ACC112 (cell line): Measurements from ENCODE around the gene DSN1.
"Not testable (repeated sequence)": the region's sequence is repeated elsewhere in the genome, so short reads cannot be mapped to it uniquely, and the experiment has no call there.

ENCODE experiments used
- H2AFZ ChIP-seq: fragments of 200-600 bp; sonication (generic); one replicate; pipeline ENCODE4 v1.6.0; 2017; ENCODE audit warnings: antibody characterized with exemption, low read length; ENCODE audit not compliant: unreplicated experiment
- H3K27ac ChIP-seq: fragments of 200-600 bp; sonication (generic); 2 replicates; pipeline ENCODE4 v1.5.1; 2014; ENCODE audit warnings: low read depth, mild to moderate bottlenecking, antibody characterized with exemption, low read length, moderate library complexity
- H3K27me3 ChIP-seq: fragments of 200-600 bp; sonication (generic); 2 replicates; pipeline ENCODE4 v1.6.1; 2014; ENCODE audit warnings: mild to moderate bottlenecking, antibody characterized with exemption, low read length, moderate library complexity, mixed read lengths; ENCODE audit not compliant: insufficient read depth
- H3K36me3 ChIP-seq: fragments of 200-600 bp; sonication (generic); 2 replicates; pipeline ENCODE4 v1.6.1; 2016; ENCODE audit warnings: mild to moderate bottlenecking, antibody characterized with exemption, low read length, moderate library complexity, mixed read lengths; ENCODE audit not compliant: insufficient read depth
- H3K4me1 ChIP-seq: fragments of 200-600 bp; sonication (generic); one replicate; pipeline ENCODE4 v1.6.1; 2016; ENCODE audit warnings: low read length, mixed read lengths; ENCODE audit not compliant: insufficient read depth, unreplicated experiment, control insufficient read depth
- H3K4me3 ChIP-seq: fragments of 200-600 bp; sonication (generic); 2 replicates; pipeline ENCODE4 v1.5.1; 2014; ENCODE audit warnings: mild to moderate bottlenecking, low read depth, low read length
- H3K79me2 ChIP-seq: fragments of 200-600 bp; sonication (generic); one replicate; pipeline ENCODE4 v1.6.0; 2016; ENCODE audit warnings: low read length; ENCODE audit not compliant: control insufficient read depth, unreplicated experiment, insufficient read depth

Gene DSN1

DNA sequence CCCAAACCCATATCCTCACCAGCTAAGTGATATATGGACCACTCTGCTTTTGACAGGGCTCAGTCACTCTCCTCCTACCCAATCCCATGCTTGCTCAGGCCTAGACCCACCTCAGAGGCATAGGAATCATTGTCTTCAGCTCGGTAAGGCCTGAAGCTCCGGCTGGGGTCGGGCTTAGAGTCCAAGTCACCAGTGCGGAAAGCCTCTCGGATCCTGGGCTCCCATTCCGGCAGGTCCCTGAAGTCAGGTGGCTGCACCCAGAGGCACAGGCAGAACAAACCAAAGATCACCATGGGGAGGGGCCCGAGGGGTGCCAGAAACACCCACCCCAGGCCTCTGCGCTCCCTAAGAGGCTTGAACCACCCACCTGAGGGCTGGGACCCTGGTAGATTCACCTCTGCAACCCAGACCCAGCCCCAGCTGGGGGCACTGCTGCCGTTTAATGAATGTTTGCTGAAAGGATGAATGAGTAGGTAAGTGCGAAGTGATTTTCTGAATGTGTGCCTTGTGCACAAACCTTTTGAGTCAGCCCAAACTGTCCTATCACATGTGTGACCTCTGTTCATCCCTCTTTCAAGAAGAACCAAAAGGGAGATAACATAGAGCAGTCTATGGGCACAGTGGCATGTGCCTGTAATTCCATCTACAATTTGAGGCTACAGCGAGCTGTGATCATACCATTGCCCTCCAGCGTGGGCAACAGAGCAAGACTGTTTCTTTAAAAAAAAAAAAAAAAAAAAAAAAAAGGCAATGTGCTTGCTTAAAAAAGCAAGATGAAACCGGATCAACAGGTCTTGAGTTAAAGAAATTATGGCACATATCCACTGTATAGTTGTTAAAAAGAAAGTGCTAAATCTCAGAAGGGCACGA lies 39.3 kb upstream of the DSN1 start:
- Histone ChIP-seq H3K79me2 (no peaks in the 10 kb centered on the region), H3K4me1 (peaks cover 9% of the 10 kb centered on the region), H3K4me3 (no peak overlapping the region), H2AFZ (no peak overlapping the region), H3K36me3 (peaks cover 10% of the 10 kb centered on the region; the same call in 1 of the 2 replicates), H3K27me3 (no peaks in the 10 kb centered on the region), H3K27ac (no peak overlapping the region)

DNA sequence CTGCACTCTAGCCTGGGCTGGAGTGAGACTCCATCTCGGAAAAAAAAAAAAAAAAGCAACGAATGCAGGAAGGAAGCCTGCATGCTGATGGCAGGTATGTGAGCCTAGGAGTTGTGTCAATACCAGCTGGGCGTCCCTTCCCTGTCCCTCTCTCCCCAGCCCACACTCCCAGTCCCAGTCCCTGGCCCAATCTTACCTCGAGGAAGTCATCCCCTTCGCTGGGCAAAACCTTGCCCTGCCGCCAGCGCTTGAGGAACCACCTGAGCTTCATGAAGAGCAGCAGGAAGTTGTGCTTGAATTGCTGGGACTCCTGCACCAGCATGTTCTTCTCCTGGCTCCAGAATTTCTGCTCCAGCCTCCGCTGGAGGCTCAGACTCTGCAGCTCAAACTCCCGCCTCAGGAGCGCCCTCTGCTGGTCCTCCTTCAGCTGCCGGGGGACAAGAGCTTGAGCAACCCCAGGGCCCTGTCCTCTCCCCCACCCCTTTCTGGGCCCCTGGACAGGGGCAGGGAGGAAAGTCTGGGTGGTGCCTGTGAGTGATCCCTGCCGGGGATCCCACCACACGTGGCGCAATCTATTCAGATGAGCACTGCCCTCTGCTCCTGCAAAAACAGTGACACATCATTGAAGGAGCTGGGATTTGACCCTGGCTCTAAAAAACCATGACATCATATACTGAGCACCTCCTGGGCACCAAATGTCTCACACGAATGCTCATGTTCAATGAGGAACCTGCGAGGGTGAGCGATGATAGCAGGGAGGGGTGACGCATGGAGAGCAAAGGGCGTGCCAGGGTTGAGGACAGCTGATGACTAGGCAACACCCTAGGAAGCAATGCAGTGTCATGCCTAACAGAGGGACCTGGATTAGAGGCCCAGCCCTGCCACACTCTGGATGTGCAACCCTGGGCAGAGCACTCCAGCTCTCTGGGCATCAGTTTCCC lies 35.0 kb upstream of the DSN1 start:
- H3K4me3 ChIP-seq, result no peak overlapping the region

GRCh38 chr20:36806049-36806448 lies 32.5 kb upstream of the DSN1 start:
- Histone ChIP-seq H3K27me3 (no peaks in the 10 kb centered on the region), H3K27ac (no peak overlapping the region), H3K4me1 (peaks cover 9% of the 10 kb centered on the region), H2AFZ (no peak overlapping the region), H3K79me2 (no peaks in the 10 kb centered on the region), H3K36me3 (peaks cover 31% of the 10 kb centered on the region), H3K4me3 (no peak overlapping the region)

More for the DNA sequence above, 35.0 kb upstream of the DSN1 start:
- Histone ChIP-seq H3K27ac (peak overlapping the region; percentile 94), H3K79me2 (no peaks in the 10 kb centered on the region), H3K36me3 (peaks cover 19% of the 10 kb centered on the region), H2AFZ (no peak overlapping the region), H3K4me1 (peaks cover 9% of the 10 kb centered on the region), H3K27me3 (no peaks in the 10 kb centered on the region)

GRCh38 chr20:36805396-36805795 lies 31.8 kb upstream of the DSN1 start:
- no peaks in the 10 kb centered on the region for H3K79me2 ChIP-seq
- H3K4me3 ChIP-seq, result no peak overlapping the region
- peaks cover 9% of the 10 kb centered on the region for H3K4me1 ChIP-seq
- H3K27ac ChIP-seq, result no peak overlapping the region
- peaks cover 34% of the 10 kb centered on the region for H3K36me3 ChIP-seq
- no peaks in the 10 kb centered on the region for H3K27me3 ChIP-seq
- no peak overlapping the region for H2AFZ ChIP-seq

DNA sequence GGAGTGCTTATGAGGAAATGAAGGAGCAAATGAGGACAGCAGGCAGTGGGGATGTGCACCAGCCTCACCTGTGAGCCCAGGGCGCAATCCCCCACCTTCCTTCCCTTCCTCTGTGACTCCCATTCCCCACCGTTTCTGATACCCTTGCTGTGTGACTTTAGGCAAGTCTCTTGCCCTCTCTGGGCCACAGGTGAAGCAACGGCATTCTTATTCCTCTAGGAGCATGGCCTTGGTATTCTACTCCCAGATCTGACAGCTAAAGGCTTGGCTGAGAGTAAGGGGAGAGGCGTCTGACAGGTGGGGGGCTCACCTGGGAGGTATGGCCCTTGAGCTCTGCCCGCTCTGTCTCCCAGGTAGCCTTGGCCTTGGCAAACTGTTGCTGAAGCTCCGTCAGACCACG lies 30.9 kb upstream of the DSN1 start:
- H3K4me1 ChIP-seq, result peaks cover 9% of the 10 kb centered on the region
- no peaks in the 10 kb centered on the region for H3K27me3 ChIP-seq
- H3K79me2 ChIP-seq, result no peaks in the 10 kb centered on the region
- H3K36me3 ChIP-seq, result peaks cover 36% of the 10 kb centered on the region
- no peak overlapping the region for H3K27ac ChIP-seq
- H2AFZ ChIP-seq, result no peak overlapping the region
- H3K4me3 ChIP-seq, result no peak overlapping the region

DNA sequence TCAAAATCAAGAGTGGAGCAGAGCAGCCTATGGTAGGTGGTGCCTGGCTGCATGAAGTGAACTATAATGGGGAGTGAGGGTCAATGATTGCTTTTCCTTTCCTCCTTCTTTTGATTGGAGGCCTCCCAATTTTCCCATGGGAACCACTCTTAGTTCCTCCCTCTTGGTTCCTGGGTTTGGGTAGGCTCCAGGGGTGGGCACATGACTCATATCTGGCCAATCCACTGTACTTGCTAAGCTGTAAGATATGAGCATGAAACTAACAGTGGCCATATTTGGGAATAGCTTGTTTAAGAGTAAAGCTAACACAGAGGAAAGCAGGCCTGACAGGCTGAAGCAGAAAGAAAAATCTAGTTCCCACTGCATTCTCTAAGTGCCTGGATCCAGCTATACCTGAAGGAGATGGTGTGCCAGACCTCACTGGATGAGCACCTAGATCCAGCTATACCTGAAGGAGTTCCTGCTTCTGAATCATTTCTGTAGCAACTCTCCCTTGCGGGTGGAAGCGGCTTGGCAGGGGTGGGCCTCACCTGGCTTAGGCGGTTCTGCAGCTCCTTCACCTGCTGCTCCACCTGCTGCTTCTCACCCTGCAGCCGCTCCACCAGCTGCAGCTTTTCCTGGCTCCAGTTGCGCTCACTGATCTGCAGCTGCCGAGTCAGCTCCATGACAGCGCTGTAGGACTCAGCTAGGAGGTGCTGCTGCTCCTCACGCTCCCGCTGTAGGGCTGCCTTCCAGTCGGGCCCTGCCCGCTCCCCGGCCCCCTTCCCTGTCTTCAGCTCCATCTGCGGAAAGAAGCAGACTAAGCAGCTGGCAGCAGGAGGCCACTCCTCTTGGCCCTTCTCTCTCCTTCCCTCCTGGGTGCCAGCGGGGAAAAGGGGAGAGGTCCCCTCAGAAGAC lies 29.0 kb upstream of the DSN1 start:
- Histone ChIP-seq H3K79me2 (no peaks in the 10 kb centered on the region), H3K27me3 (no peaks in the 10 kb centered on the region), H3K36me3 (peaks cover 37% of the 10 kb centered on the region), H2AFZ (no peak overlapping the region), H3K27ac (no peak overlapping the region), H3K4me1 (no peaks in the 10 kb centered on the region), H3K4me3 (no peak overlapping the region)

DNA sequence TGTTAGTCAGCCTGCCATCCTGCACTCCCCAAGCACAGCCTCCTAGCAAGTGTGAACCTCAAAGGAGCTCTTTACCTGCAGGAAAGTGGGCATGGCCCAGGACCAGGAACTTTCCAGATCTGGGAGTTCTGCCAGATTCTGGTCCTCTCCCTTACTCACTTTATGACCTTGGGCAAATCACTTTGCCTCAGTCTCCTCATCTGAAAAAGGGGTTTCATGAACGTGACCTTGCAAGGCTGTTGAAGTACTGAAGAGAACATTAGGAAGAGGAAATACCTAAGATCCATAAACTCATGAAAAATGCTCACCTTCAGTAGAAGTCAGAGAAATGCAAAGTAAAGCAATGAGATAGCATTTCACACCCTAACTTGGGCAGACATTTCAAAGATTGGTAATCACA lies 26.8 kb upstream of the DSN1 start:
- Histone ChIP-seq H3K4me3 (no peak overlapping the region), H3K79me2 (no peaks in the 10 kb centered on the region), H3K4me1 (no peaks in the 10 kb centered on the region), H2AFZ (no peak overlapping the region), H3K36me3 (peaks cover 31% of the 10 kb centered on the region), H3K27ac (no peak overlapping the region), H3K27me3 (no peaks in the 10 kb centered on the region)

DNA sequence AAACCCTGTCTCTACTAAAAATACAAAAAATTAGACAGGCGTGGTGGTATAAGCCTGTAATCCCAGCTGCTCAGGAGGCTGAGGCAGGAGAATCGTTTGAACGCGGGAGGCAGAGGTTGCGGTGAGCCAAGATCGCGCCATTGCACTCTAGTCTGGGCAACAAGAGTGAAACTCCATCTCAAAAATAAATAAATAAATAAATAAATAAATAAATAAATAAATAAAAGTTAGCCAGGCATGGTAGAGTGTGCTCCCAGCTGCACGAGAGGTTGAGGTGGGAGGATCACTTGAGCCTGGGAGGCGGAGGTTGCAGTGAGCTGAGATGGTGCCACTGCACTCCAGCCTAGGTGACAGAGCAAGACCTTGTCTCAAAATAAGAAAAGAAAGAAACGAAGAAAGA lies 25.8 kb upstream of the DSN1 start:
- H3K79me2 ChIP-seq, H3K4me3 ChIP-seq, H2AFZ ChIP-seq, H3K4me1 ChIP-seq, H3K27ac ChIP-seq, H3K27me3 ChIP-seq: not testable (repeated sequence)
- peaks cover 24% of the 10 kb centered on the region for H3K36me3 ChIP-seq

GRCh38 chr20:36796875-36797274 lies 23.3 kb upstream of the DSN1 start:
- Histone ChIP-seq H3K27ac (no peak overlapping the region), H3K36me3 (peaks cover 11% of the 10 kb centered on the region; the same call in 1 of the 2 replicates), H3K27me3 (no peaks in the 10 kb centered on the region), H3K4me1 (no peaks in the 10 kb centered on the region), H3K4me3 (no peak overlapping the region), H2AFZ (no peak overlapping the region), H3K79me2 (no peaks in the 10 kb centered on the region)

- no peak overlapping the region for H2AFZ ChIP-seq
- no peaks in the 10 kb centered on the region for H3K79me2 ChIP-seq
- no peak overlapping the region for H3K4me3 ChIP-seq
- peaks cover 11% of the 10 kb centered on the region; the same call in 1 of the 2 replicates for H3K36me3 ChIP-seq
- H3K4me1 ChIP-seq, result no peaks in the 10 kb centered on the region
- H3K27me3 ChIP-seq, result no peaks in the 10 kb centered on the region
- H3K27ac ChIP-seq, result no peak overlapping the region
Measured at GRCh38 chr20:36796117-36796516, 22.6 kb upstream of the DSN1 start.
